Spleen (tissue), 7 donors: Measurements from ENCODE around the gene PDE4D.
A peak's percentile ranks its signal among the peaks of the same experiment; 100 is the strongest.

Source experiments
- CTCF ChIP-seq, 11 experiments: fragments of 200-600 bp in 7 of 11; fragments of 450-650 bp in 4 of 11; sonication (generic) in 4 of 11; IDR thresholded peaks in 8 of 11; conservative IDR thresholded peaks in 3 of 11; 1 replicate in 7 of 11; 2 replicates in 4 of 11; pipeline versions ENCODE4 v1.4.0 to v1.8.0; 2016 to 2021; ENCODE audit warnings: antibody characterized with exemption in 11 of 11, inconsistent platforms in 4 of 11, mild to moderate bottlenecking in 1 of 11
- POLR2A ChIP-seq, 3 donors: fragments of 450-650 bp; IDR thresholded peaks; one replicate each; pipeline ENCODE4 v1.5.1; 2017; ENCODE audit warnings: antibody characterized with exemption in 3 of 3, mild to moderate bottlenecking in 1 of 3
- donor health status: DM: no; HTN: no; CAD: no; lungs with moderate emphysema.
- donor health status: DM: no; HTN: no; CAD: no.
- donor health status: DM: no; HTN: no; CAD: no.

- TF ChIP-seq CTCF (IDR thresholded peaks at IDR 0.05 in 8 of 11, conservative IDR thresholded peaks at IDR 0.05 in 3 of 11): peak in 9 of 11 experiments; percentile 26 to 58 (median 42)
- no peak for TF ChIP-seq POLR2A (IDR thresholded peaks at IDR 0.05)
Observed at GRCh38 chr5:59007460-59008063, 886.0 kb downstream of the PDE4D start.
